Measurements from ENCODE around the gene SLC51B.
"Not testable (repeated sequence)": the region's sequence is repeated elsewhere in the genome, so short reads cannot be mapped to it uniquely, and the experiment has no call there.

Gene SLC51B

DNA sequence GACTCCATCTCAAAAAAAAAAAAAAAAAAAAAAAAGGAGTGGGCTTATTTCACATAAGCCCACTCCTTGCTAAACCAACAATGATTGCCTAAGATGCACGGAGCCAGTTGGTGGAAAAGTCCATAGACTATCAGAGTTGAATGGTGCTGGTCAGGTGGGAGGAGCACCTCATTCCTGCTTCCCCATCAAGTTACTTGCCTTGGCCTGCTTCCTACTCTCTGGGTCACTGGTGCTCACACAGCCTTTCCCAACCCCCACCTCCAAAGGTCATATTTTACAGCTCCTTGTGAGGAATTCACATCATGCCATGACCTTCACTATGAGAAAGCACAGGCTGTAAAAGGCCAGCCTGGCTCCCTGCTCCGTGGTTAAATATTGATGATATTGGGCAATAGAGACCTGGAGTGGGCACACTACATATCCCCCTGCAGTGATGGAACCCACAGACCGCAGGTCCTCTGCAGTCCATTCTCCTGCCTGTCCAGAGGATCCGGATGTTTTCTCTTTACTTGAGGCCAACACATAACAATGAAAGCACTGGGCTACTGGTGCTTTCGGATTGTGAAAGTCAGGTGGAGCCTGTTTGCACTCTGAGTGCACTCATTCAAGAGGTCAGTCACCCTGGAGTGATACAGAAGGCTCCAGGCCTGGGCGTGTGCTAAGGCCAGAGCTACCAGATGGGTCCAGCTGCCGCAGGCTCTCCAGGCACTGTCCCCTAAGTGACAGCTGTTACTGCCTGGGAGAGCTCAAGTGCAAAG is at the start of gene SLC51B:
Gene SLC51B, plus strand, starts transcription at position 664 of the 758 bp plus-strand sequence. CDS start 4,618 bp downstream, outside the sequence.
- no peak for DNase-seq

DNA sequence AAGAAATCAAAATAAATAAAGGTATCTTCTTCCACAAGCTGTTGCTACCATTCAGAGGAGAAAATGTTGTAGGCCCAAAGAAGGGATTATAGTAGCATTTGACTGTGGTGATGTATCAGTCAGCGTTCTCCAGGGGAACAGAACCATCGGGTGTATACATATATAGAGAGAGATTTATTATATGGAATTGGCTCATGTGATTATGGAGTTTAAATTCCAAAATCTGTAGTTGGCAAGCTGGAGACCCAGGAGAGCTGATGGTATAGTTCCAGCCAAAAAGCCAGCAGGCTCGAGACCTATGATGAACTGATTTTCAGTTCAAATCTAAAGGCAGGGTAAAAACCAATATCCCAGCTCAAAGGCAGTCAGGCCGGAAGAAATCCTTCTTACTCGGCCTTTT is 48.1 kb upstream of the SLC51B start:
- no peak for DNase-seq

DNA sequence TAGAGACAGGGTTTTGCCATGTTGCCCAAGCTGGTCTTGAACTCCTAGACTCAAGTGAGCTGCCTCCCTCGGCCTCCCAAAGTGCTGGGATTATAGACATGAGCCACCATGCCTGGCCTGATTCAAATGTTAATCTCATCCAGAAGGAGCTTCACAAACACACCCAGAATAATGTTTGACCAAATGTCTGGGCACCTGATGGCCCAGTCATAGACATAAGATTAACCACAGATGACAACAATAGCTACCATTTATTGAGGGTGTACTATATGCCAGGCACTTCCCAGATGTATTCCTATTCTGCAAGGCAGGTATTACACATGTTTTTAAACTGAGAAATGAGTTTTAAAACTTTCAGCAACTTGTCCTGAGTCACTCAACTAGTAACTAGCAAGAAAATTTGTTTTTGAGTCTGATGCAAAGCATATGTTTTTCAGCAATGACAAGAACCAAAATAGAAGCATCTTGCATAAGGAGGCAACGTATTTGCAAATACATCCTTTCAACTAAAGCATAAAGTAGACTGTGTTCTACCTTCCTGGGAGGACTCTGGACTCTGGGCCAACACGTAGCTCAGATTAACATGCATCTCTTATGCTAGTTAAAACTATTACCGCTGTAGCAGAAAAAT is 47.3 kb upstream of the SLC51B start:
- no peak for DNase-seq

DNA sequence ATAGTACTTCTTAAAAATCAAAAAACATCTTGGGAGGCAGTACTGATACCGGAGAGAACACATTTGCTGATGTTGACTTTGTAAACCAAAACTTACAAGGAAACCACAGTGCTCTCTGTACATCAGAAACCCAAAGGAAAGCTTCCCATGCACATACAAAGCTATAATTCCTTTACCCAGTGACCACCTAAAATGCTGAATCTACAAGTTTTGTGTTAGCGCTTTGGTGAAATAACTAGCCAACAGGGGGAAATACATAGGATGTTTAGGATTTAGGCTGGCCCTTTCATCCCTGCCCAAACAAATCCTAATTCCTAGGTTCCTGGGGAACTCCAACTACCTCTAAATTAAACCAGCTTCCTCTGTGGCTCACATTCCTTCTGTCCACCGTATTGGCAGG is 40.2 kb upstream of the SLC51B start:
- no peak for DNase-seq

DNA sequence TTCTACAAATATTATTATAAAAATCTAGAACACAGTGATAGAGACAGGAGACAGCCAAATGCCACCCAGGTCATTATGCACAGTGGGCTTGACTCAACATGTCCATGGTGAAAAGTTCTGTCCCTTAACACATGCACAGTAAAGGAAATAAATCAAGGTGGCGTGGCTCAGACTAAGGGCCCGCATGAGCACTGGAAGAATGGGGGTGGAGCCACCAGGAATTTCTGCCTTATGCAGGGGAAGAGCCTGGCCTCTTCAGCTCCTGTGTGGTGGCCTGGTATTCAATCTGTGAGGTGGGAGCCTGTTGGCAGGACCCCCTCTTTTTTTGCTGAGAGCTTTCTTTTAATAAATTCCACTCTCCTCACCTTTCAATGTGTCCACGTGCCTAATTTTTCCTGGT is 38.3 kb upstream of the SLC51B start:
- DNase-seq: no peak

DNA sequence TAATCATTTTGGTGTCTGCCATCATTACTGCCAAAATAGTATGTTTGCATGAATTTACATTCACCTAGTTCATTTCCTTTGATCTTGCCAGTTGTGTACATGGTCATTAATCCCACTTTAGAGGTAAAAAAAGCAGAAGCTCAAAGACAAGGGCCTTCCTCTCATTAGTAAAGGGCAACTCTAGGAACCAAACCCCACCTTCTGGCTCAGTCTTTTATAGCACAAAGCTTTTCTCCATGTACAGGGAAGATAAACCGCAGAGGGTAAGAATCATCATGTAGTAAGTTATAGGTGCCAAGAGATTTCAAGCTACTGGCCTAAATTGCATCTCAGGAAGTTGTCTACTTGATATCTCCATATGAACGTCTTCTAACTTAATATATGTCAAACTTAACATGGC is 36.2 kb upstream of the SLC51B start:
- no peak for DNase-seq

DNA sequence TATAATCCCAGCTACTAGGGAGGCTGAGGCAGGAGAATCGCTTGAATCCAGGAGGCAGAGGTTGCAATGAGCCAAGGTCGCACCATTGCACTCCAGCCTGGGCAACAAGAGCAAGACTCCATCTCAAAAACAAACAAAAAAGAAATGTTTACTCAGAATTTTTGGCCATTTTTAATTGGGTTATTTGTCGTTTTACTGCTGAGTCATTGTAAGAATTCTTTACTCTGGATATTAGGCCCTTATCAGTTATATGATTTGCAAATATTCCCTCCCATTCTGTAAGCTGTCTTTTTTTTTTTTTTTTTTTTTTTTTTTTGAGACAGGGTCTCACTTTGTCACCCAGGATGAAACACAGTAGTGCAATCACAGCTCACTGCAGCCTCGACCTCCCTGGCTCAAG is 34.0 kb upstream of the SLC51B start:
- DNase-seq: not testable (repeated sequence)

DNA sequence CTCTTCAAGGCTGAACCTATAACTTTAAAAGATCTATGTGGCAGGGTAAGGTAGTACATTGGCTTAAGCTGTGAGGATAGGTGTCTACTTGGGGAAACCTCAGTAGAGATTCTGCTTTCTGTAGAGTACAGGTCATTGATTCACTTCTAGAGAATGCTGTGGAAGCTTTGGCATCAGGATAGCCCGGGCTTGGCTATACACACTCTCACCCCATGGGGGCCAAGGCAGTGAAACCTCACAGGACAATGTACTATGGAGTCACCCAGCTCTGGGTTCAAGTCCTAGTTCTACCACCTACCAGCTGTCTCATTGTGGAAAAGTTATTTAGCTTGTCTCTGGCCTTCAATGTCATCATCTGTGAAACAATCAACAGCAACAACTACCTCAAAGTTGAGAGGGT is 24.8 kb upstream of the SLC51B start:
- no peak for DNase-seq

DNA sequence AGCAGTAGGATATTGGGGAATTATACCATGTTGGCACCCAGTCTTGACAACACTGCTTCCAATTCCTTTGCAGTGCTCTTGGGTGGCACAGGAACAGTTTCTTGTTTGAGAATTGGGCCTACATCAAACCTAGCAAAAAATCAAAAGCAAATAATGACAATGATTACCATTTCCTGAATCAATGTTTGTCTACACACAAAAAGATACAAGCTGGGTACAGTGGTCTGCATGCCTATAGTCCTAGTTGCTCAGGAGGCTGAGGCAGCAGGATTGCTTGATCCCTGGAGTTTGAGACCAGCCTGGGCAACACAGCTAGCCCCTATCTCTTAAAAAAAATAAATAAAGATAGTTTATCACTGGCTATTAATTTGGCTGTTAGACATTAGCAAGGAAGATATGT is 23.7 kb upstream of the SLC51B start:
- DNase-seq: no peak

DNA sequence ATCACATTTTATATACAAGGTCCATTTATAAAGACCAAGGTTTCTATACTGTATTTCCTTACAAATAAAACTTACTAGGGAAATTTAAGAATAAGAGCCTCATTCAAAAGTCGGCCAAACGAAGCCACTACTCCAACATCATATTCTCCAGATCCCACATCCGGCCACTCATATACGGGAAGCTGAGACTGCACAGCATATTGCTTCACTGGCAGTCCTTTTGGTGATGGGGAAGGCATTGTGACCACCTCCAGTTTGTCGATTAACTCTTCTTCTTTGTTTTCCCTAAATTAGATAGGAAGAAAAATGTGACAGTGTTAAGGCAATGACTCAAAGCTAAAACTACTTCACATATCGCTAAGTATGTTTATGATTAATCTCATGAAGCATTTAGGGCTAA is 18.4 kb upstream of the SLC51B start:
- no peak for DNase-seq

DNA sequence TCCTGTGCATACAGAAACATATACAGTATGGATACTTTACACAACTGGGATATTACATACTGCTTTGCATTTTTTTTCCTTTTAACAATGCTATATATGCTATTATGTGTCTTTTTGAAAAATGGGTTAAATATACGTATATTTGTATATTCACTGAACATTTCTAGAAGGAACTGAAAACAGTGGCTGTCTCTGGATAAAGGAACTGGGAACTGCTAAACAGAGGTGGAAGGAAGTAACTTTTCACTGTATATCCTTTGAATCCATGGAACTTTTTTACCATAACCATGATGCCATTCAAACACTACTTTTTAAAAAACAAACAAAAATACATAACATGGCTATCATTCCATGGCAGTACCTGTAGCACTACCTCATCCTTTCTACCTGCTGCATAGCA is 17.6 kb upstream of the SLC51B start:
- no peak for DNase-seq

DNA sequence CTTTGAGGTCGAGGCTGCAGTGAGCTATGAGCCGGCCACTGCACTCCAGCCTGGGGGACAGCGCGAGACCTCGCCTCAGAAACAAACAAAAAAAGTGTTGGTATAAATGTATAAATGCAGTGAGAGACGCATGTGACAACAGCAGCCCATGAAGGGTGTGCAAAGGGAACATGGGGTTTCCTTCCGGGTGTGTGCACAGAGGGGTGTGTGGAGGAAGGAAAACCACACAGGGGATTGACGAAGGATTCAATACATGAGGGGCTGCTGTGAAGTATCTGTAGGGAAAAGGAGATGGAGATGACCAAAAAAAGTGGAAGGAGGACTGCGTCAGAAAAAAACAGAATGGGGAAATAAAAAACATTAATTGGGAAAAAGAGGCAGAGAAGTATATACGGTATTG is 16.8 kb upstream of the SLC51B start:
- no peak for DNase-seq

DNA sequence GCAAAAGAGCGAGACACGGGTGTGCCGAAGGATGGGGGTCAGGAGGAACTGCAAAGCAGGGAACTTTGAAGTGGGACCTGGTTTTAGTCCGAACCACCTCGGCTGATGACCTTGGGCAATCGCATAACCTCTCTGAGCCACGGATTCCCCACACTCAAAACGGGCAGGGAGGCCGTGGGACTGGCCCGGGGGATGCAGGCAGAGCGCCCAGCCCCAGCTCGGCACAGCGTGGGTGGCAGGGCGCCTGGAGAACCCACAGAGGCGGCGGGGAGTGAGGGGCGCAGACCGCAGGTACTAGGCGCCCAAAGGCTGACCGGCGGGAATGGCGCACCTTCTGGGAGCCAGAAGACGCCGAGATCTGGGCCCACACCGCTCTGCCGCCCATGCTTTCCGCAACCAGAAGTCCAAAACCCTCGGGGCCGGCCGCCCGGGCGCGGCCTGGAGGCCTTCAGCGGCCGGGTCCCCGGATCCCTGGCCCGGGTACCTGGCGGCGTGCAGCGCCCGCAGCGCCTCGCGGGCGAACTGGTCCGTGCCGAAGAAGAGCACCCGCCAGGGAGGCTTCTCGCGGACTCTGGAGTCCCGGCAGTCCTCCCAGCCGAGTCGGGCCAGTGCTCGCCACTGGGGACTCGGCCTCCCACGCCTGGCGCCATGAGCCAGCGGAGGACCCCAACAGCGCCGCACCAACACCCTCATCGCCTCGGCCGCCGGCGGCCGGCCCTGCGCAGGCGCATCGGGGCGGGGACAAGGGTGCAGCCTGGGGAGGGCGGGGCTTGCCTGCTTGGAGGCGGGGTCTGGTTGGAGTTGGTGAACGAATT is 16.1 kb upstream of the SLC51B start, which contains the start of gene MTFMT:
Gene MTFMT, minus strand, starts transcription at position 719 of the 815 bp plus-strand sequence. Its CDS starts 26 bp downstream, at position 693.
- peak; percentile 96 for DNase-seq

DNA sequence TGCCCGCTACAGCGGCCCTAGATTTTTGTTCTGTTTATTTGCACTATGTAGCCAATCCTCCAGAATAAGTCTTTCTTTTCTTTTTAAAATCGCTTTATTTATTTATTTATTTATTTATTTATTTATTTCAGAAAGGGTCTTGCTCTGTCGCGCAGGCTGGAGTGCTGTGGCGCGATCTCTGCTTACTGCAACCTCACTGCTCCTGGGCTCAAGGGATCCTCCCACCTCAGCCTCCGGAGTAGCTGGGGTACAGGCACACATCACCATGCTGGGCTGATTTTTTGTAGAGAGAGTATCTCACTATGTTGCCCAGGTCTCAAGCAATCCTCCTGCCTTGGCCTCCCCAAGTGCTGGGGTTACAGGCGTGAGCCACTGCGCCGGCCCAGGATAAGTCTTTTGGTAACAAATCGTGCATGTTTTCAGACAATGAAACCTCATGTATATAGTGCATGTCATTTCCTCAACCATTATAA is 15.4 kb upstream of the SLC51B start:
- DNase-seq: no peak

DNA sequence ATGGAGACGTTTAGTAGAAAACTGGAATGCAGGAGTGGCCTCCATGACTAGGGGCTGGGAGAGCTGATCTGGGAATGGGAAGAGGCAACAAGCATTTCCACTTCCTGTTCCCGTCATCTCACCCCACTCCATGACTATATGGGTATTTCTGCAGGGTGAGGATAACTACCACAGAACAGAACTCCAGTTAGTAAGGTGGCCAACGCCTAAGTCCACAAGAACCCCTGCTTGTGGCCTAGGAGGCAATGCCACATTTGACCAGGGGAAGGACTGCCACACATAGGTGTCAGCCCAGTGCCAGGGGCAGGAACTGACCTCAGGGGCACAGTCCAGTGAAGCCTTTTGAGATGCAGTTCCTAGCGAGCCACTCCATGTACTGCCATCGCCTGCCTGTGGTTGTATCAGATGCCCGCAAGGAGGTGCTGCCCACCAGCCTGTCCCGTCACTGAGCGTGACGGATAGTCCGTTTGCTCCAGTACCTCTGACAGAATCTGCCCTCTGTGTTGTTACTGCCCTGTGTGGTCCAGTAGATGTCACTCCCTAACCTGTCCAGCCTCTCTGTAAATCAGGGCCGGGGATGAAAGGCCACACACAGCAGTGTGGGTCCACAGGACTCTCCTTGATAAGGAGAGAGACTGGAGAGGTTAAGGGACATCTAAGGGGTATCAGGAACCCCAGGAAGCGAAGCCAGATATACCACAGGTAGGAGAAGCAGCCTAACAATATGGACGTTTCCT is 12.2 kb upstream of the SLC51B start:
- DNase-seq: peak; percentile 35

DNA sequence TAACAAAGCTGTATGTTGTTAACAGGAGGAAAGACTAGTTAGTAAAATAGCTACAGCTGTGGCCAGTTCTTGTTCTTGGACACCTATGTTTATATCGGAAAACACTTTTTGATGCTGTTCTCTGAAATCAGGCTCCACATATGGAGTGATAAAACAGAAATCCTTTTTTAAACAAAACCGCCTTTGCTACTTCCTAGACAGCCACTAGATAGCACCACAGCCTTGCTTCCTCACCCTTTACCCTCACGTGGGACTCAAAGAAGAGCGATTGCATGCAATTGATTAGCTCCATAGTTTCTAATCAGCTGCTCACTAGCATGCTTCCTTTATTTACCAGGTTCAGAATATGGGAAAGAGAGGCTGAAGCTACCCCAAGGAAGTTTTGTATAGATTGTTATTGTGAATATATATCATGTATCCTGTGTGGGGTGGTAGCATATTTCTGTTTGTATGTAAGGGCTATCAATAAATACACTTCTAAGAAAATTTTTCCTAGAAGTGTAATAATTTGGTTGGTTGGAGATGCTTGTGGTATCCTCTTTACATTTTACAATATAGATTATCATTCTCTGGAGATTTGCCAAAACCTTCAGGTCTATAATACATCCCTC is 11.4 kb upstream of the SLC51B start:
- DNase-seq: no peak

DNA sequence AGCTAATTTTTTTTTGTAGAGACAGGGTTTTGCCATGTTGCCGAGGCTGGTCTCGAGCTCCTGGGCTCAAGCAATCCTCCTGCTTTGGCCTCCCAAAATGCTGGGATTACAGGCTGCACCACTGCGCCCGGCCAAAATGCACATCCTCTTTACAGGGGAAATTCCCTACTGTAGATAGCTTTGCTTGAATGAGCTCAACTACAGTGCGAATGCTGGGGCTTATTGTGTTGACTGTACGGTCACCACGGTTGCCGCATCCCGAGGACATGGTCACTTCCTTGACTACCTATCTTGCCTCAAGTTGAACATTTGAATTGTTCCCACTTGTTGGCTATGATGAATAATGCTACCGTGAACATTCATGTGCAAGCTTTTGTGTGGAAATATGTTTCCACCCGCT is 10.5 kb upstream of the SLC51B start:
- DNase-seq: no peak

DNA sequence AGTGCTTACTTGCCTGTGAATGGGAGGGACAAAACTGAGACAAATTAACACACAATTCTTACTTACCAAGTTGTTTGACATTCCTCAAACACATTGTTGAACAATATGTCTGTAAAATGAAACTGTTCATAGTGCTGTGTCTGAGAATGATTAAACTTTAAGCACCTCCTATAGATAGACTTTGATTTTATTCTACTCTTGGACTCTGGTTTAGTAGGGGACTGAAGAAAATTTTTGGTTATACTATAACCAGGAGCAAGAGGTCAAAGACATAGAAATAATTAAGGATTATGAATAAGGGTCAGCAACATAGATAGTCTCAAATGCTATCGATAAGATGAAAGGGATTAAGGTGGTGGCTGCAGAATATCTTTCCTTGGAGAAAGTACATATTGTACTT is 7.9 kb upstream of the SLC51B start:
- DNase-seq: no peak

DNA sequence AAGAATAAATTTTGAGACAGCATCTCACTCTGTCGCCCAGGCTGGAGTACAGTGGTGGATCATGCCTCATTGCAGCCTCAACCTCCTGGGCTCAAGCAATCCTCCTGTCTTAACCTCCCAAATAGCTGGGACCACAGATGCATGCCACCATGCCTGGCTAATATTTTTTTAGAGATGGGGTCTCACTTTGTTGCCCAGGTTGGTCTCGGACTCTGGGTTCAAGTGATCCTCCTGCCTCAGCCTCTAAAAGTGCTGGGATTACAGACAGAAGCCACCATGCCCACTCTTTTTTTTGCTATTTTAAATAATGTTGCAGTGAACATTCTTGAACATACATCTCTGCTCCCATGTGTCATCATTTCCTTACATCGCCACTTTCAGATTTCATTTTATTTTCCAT is 6.8 kb upstream of the SLC51B start:
- DNase-seq: no peak

DNA sequence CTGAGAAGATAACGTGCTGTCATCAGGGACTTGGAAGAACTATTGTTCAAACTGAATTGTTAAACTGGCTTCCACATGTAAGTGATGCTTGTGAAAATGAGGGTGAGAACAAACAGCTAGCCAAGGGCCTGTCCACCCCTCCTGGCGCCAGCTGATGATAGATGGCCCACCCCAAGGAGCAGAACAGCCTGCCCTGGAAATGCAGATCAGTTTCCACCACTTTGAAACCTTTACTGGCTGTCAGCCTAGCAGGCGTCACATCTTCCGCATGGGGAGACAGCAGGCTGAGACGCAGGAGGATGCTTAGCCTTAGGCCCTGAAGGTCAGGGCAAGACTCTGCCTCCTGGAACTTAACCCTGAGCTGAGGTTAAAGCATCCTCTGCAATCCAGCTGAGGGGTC is 6.4 kb upstream of the SLC51B start:
- no peak for DNase-seq

DNA sequence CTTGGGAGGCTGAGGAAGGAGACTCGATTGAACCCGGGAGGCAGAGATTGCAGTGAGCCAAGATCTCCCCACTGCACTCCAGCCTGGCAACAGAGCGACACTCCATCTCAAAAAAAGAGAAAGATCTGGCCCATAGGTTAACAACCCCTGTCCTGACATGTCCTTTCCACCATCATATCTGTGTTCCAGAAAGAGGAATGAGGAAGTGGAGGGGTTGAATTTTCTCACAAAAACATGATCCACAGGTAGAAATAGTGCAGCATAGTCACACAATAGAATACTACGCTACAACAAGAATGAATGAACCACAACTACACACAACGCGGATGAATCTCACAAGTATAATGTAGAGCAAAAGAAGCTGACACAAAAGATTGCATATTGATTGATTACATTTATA is 4.7 kb upstream of the SLC51B start:
- no peak for DNase-seq

DNA sequence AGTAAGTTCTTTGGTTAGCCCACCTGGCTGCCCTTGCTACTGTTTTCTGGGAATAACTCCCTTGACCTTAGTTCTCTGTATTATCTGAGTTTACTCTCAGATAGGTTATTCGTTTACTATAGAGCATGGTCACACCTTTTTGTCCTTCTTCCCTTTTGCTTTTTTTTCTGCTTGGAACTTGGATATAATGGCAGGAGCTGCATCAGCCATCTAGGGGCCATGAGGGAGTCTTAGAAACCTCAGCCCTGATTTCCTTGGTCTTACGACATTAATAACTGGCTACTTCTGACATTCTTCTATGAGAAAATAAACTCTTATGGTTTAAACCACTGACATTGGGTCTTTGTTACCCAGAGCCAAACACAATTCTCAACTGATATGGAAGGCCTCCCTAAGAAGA is 3.4 kb upstream of the SLC51B start:
- DNase-seq: no peak

All from activated naive CD4-positive, alpha-beta T cell treated with anti-CD3 and anti-CD28 coated beads, Interleukin-2, amount 50 U/mL, for 16 hours (primary cell).